Liver (tissue), 9 donors: ENCODE measurements around the gene ARGLU1. TPM values are rescaled to one million over a fixed set of nuclear protein-coding genes. Genes with fewer than 3 reads are reported as not detected.

ENCODE experiments used
- DNase-seq: peaks from one replicate; pipeline ENCODE4 v3.0.0-alpha.2; 2017; ENCODE audit warnings: low spot score
- H3K27ac ChIP-seq, 2 donors: one replicate each; pipeline ENCODE4 v1.7.0; 2013; ENCODE audit warnings: inconsistent platforms in 2 of 2, low read length in 2 of 2, control low read depth in 1 of 2, low read depth in 1 of 2, mild to moderate bottlenecking in 1 of 2
- H3K27me3 ChIP-seq, 4 donors: one replicate each; pipeline versions ENCODE4 v1.6.1 to v1.7.0; 2013; ENCODE audit warnings: low read length in 3 of 4, inconsistent platforms in 1 of 4, mild to moderate bottlenecking in 1 of 4, moderate library complexity in 1 of 4; ENCODE audit not compliant: control insufficient read depth in 4 of 4, insufficient read depth in 4 of 4
- H3K36me3 ChIP-seq, 4 donors: one replicate each; pipeline versions ENCODE4 v1.6.1 to v1.7.0; 2013; ENCODE audit warnings: low read length in 3 of 4, mild to moderate bottlenecking in 3 of 4, low read depth in 1 of 4, moderate library complexity in 1 of 4; ENCODE audit not compliant: control insufficient read depth in 4 of 4, insufficient read depth in 3 of 4
- H3K4me1 ChIP-seq, 4 donors: one replicate each; pipeline versions ENCODE4 v1.6.1 to v1.7.0; 2013; ENCODE audit warnings: low read length in 3 of 4, mild to moderate bottlenecking in 3 of 4, moderate library complexity in 1 of 4; ENCODE audit not compliant: control insufficient read depth in 4 of 4, insufficient read depth in 4 of 4
- H3K4me3 ChIP-seq, 3 donors: one replicate each; pipeline versions ENCODE4 v1.6.1 to v1.7.0; 2013; ENCODE audit warnings: low read length in 3 of 3, control low read depth in 1 of 3, low read depth in 1 of 3, mild to moderate bottlenecking in 1 of 3
- H3K9ac ChIP-seq, 2 donors: one replicate each; pipeline ENCODE4 v1.7.0; 2013; ENCODE audit warnings: low read length in 2 of 2, mild to moderate bottlenecking in 2 of 2, moderate library complexity in 2 of 2, control low read depth in 1 of 2, low read depth in 1 of 2
- H3K9me3 ChIP-seq, 4 donors: one replicate each; pipeline versions ENCODE4 v1.6.1 to v1.7.0; 2013; ENCODE audit warnings: low read length in 3 of 4; ENCODE audit not compliant: control insufficient read depth in 4 of 4
- CTCF ChIP-seq: fragments of 150-350 bp; IDR thresholded peaks from 2 replicates; pipeline ENCODE4 v1.5.1; 2017; ENCODE audit warnings: improper control_type of control experiment, low read depth, low read length; ENCODE audit not compliant: missing input control
- EGR1 ChIP-seq, 2 donors: IDR thresholded peaks; 2 replicates each; pipeline ENCODE4 v1.6.1; 2016 to 2018; ENCODE audit warnings: antibody characterized with exemption in 2 of 2, low read depth in 2 of 2
- FOXA1 ChIP-seq: IDR thresholded peaks from 2 replicates; pipeline ENCODE4 v1.6.1; 2016; ENCODE audit warnings: antibody characterized with exemption
- FOXA2 ChIP-seq: IDR thresholded peaks from 2 replicates; pipeline ENCODE4 v1.6.1; 2016; ENCODE audit warnings: antibody characterized with exemption
- GABPA ChIP-seq, 2 donors: IDR thresholded peaks in 1 of 2; conservative IDR thresholded peaks in 1 of 2; 2 replicates each; pipeline ENCODE4 v1.6.1; 2016; ENCODE audit warnings: antibody characterized with exemption in 2 of 2, mild to moderate bottlenecking in 1 of 2, moderate library complexity in 1 of 2
- HNF4A ChIP-seq, 2 donors: conservative IDR thresholded peaks; 2 replicates each; pipeline ENCODE4 v1.6.1; 2016; ENCODE audit warnings: antibody characterized with exemption in 2 of 2, mild to moderate bottlenecking in 2 of 2
- HNF4G ChIP-seq: IDR thresholded peaks from 2 replicates; pipeline ENCODE4 v1.6.1; 2016; ENCODE audit warnings: antibody characterized with exemption
- JUND ChIP-seq, 2 donors: IDR thresholded peaks; 2 replicates each; pipeline ENCODE4 v1.6.1; 2016; ENCODE audit warnings: antibody characterized with exemption in 2 of 2
- MAX ChIP-seq: IDR thresholded peaks from 2 replicates; pipeline ENCODE4 v1.6.1; 2016; ENCODE audit warnings: antibody characterized with exemption
- NR2F2 ChIP-seq: IDR thresholded peaks from 2 replicates; pipeline ENCODE4 v1.6.1; 2016; ENCODE audit warnings: antibody characterized with exemption
- REST ChIP-seq: IDR thresholded peaks from 2 replicates; pipeline ENCODE4 v1.6.1; 2016; ENCODE audit warnings: antibody characterized with exemption, mild to moderate bottlenecking
- RXRA ChIP-seq, 2 donors: IDR thresholded peaks; 2 replicates each; pipeline ENCODE4 v1.6.1; 2017 to 2018; ENCODE audit warnings: antibody characterized with exemption in 2 of 2, mild to moderate bottlenecking in 1 of 2
- SP1 ChIP-seq: IDR thresholded peaks from 2 replicates; pipeline ENCODE4 v1.6.1; 2018; ENCODE audit warnings: antibody characterized with exemption, mild to moderate bottlenecking
- YY1 ChIP-seq: IDR thresholded peaks from 2 replicates; pipeline ENCODE4 v1.6.1; 2016; ENCODE audit warnings: antibody characterized with exemption, mild to moderate bottlenecking
- ZBTB33 ChIP-seq: IDR thresholded peaks from 2 replicates; pipeline ENCODE4 v1.6.1; 2016; ENCODE audit warnings: antibody characterized with exemption
- WGBS: extraction: QIAGEN DNeasy Blood & Tissue Kit; methylation state at CpG from one replicate; pipeline ENCODE4 v1.1.7; 2013; 5-methylcytosine and 5-hydroxymethylcytosine counted together
- polyA plus RNA-seq, 2 donors: library from polyadenylated mRNA; stranded (reverse) in 1 of 2; unstranded in 1 of 2; fragments of 200-250 nt in 1 of 2; fragments of >200 nt in 1 of 2; fragmentation: Nextera tagmentation in 1 of 2; extraction: Ambion mirVana in 1 of 2; gene quantifications; one replicate each; pipeline versions ENCODE4 v1.2.1 to v1.2.3, GENCODE V29; 2013 to 2015
- total RNA-seq, 2 donors: library from RNA; depleted of rRNA; stranded (reverse); fragments of >200 nt; gene quantifications; one replicate each; pipeline ENCODE4 v1.2.3, GENCODE V29; 2014
- donor health status: healthy.
- donor health status: healthy.
- donor health status: healthy.
- donor health status: healthy.
- donor health status: healthy.

ARGLU1 gene
- total and polyA plus RNA-seq, 4 donors, result 16.7 to 50.8 (median 30.1) TPM

GRCh38 chr13:106599875-106600797 lies 32.2 kb upstream of the ARGLU1 start:
- Histone ChIP-seq H3K36me3 (no peaks in the 10 kb centered on the region), H3K4me1 (no peaks in the 10 kb centered on the region), H3K9ac (no peak overlapping the region), H3K27me3 (no peaks in the 10 kb centered on the region), H3K27ac (no peak overlapping the region), H3K4me3 (no peak overlapping the region), H3K9me3 (no peaks in the 10 kb centered on the region)
- TF ChIP-seq YY1, result no peak
- no peak for TF ChIP-seq FOXA1
- no peak for TF ChIP-seq REST
- TF ChIP-seq HNF4G, result no peak
- TF ChIP-seq RXRA (IDR thresholded peaks at IDR 0.05), result no peak
- TF ChIP-seq CTCF, result no peak
- no peak for TF ChIP-seq FOXA2
- TF ChIP-seq SP1, result no peak
- no peak for TF ChIP-seq ZBTB33
- TF ChIP-seq HNF4A (conservative IDR thresholded peaks at IDR 0.05), result no peak
- TF ChIP-seq NR2F2, result no peak
- no peak for TF ChIP-seq EGR1 (IDR thresholded peaks at IDR 0.05; ENCODE audit: low read depth in 2 of 2)
- TF ChIP-seq GABPA (IDR thresholded peaks at IDR 0.05 in 1 of 2, conservative IDR thresholded peaks at IDR 0.05 in 1 of 2), result no peak
- no peak for TF ChIP-seq JUND (IDR thresholded peaks at IDR 0.05)
- TF ChIP-seq MAX, result no peak
- DNase-seq, result no peak
- 60% methylated on average over 6 of the region's 6 CpGs for WGBS
